H9 (cell line): ENCODE results near the gene GPATCH1. TPM values are rescaled to one million over a fixed set of nuclear protein-coding genes. Genes with fewer than 3 reads are reported as not detected.

Experiments
- DNase-seq: peaks from one replicate; pipeline ENCODE4 v3.0.0-alpha.2; 2017
- H2AFZ ChIP-seq: one replicate; pipeline ENCODE4 v1.6.1; 2013; ENCODE audit warnings: mild to moderate bottlenecking, low read length, control low read depth, moderate library complexity
- H2AK5ac ChIP-seq: 2 replicates; pipeline ENCODE4 v1.6.1; 2013; ENCODE audit warnings: low read length, control low read depth, mixed read lengths; ENCODE audit not compliant: insufficient read length
- H2BK120ac ChIP-seq: one replicate; pipeline ENCODE4 v1.6.1; 2013; ENCODE audit warnings: low read depth, mild to moderate bottlenecking, low read length, control low read depth, inconsistent platforms; ENCODE audit not compliant: poor library complexity, severe bottlenecking
- H2BK12ac ChIP-seq: 2 replicates; pipeline ENCODE4 v1.6.1; 2013; ENCODE audit warnings: low read length, control low read depth, mixed read lengths, low read depth; ENCODE audit not compliant: insufficient read length
- H2BK15ac ChIP-seq: 2 replicates; pipeline ENCODE4 v1.6.1; 2013; ENCODE audit warnings: low read depth, low read length, control low read depth
- H2BK20ac ChIP-seq: one replicate; pipeline ENCODE4 v1.6.1; 2013; ENCODE audit warnings: low read depth, mild to moderate bottlenecking, low read length, control low read depth, inconsistent platforms; ENCODE audit not compliant: poor library complexity, severe bottlenecking
- H2BK5ac ChIP-seq: 2 replicates; pipeline ENCODE4 v1.6.1; 2013; ENCODE audit warnings: low read length, control low read depth, mixed read lengths; ENCODE audit not compliant: insufficient read length
- H3K14ac ChIP-seq: 2 replicates; pipeline ENCODE4 v1.6.1; 2013; ENCODE audit warnings: low read length, control low read depth; ENCODE audit not compliant: insufficient read depth
- H3K18ac ChIP-seq: 2 replicates; pipeline ENCODE4 v1.6.1; 2013; ENCODE audit warnings: low read depth, mild to moderate bottlenecking, mixed read lengths, low read length, control low read depth; ENCODE audit not compliant: insufficient read length
- H3K23ac ChIP-seq: 2 replicates; pipeline ENCODE4 v1.6.1; 2013; ENCODE audit warnings: low read length, control low read depth, mixed read lengths, low read depth; ENCODE audit not compliant: insufficient read length
- H3K23me2 ChIP-seq: 2 replicates; pipeline ENCODE4 v1.6.1; 2013; ENCODE audit warnings: low read depth, mild to moderate bottlenecking, mixed read lengths, low read length, control low read depth; ENCODE audit not compliant: insufficient read length, poor library complexity, severe bottlenecking
- H3K27ac ChIP-seq: 2 replicates; pipeline ENCODE4 v1.5.1; 2013; ENCODE audit warnings: low read length, control low read depth, mixed read lengths, low read depth; ENCODE audit not compliant: insufficient read length
- H3K27me3 ChIP-seq: 2 replicates; pipeline ENCODE4 v1.6.1; 2013; ENCODE audit warnings: low read length, control low read depth, inconsistent platforms; ENCODE audit not compliant: insufficient read depth
- H3K4ac ChIP-seq: 2 replicates; pipeline ENCODE4 v1.6.1; 2013; ENCODE audit warnings: low read depth, mild to moderate bottlenecking, control low read depth, inconsistent platforms, low read length, moderate library complexity
- H3K4me1 ChIP-seq: 2 replicates; pipeline ENCODE4 v1.6.1; 2013; ENCODE audit warnings: low read length, control low read depth, inconsistent platforms; ENCODE audit not compliant: insufficient read depth
- H3K4me2 ChIP-seq: 2 replicates; pipeline ENCODE4 v1.6.1; 2013; ENCODE audit warnings: low read length, control low read depth, mixed read lengths; ENCODE audit not compliant: insufficient read length, insufficient read depth
- H3K56ac ChIP-seq: 2 replicates; pipeline ENCODE4 v1.6.1; 2013; ENCODE audit warnings: low read depth, mild to moderate bottlenecking, mixed read lengths, low read length, control low read depth; ENCODE audit not compliant: insufficient read length
- H3K79me1 ChIP-seq: 2 replicates; pipeline ENCODE4 v1.6.1; 2013; ENCODE audit warnings: low read depth, mild to moderate bottlenecking, moderate library complexity, low read length, control low read depth, inconsistent platforms; ENCODE audit not compliant: insufficient read depth, poor library complexity, severe bottlenecking
- H3K79me2 ChIP-seq: 2 replicates; pipeline ENCODE4 v1.6.1; 2013; ENCODE audit warnings: low read length, control low read depth, inconsistent platforms; ENCODE audit not compliant: insufficient read depth
- H3K9ac ChIP-seq: 2 replicates; pipeline ENCODE4 v1.6.1; 2013; ENCODE audit warnings: low read length, control low read depth, mixed read lengths; ENCODE audit not compliant: insufficient read length; ENCODE audit errors: extremely low read depth
- H3K9me3 ChIP-seq: one replicate; pipeline ENCODE4 v1.6.1; 2013; ENCODE audit warnings: low read depth, low read length, inconsistent platforms; ENCODE audit not compliant: control insufficient read depth
- H3T11ph ChIP-seq: one replicate; pipeline ENCODE4 v1.6.1; 2013; ENCODE audit warnings: mild to moderate bottlenecking, low read length, control low read depth, inconsistent platforms
- H4K20me1 ChIP-seq: one replicate; pipeline ENCODE4 v1.6.1; 2013; ENCODE audit not compliant: control insufficient read depth, insufficient read length, insufficient read depth
- H4K5ac ChIP-seq: 2 replicates; pipeline ENCODE4 v1.6.1; 2013; ENCODE audit warnings: low read depth, mild to moderate bottlenecking, mixed read lengths, low read length, control low read depth; ENCODE audit not compliant: insufficient read length
- H4K8ac ChIP-seq: replicated peaks from 2 replicates; pipeline ENCODE4 v1.6.1; 2013; ENCODE audit warnings: low read length, control low read depth, mixed read lengths, low read depth; ENCODE audit not compliant: insufficient read length
- H4K91ac ChIP-seq: 2 replicates; pipeline ENCODE4 v1.6.1; 2013; ENCODE audit warnings: low read depth, mild to moderate bottlenecking, moderate library complexity, mixed read lengths, low read length, control low read depth; ENCODE audit not compliant: insufficient read length
- H3K27ac Mint-ChIP-seq, 3 experiments: 2 replicates in 2 of 3; 3 replicates in 1 of 3; pipeline ENCODE4 v1.8.0; 2020 to 2021; ENCODE audit warnings: mixed read lengths in 3 of 3, mild to moderate bottlenecking in 1 of 3, moderate library complexity in 1 of 3
- H3K27me3 Mint-ChIP-seq: 2 replicates; pipeline ENCODE4 v1.8.0; 2021; ENCODE audit warnings: low read depth, mild to moderate bottlenecking, moderate library complexity, mixed read lengths
- H3K36me3 Mint-ChIP-seq, 3 experiments: 2 replicates in 2 of 3; 3 replicates in 1 of 3; pipeline ENCODE4 v1.8.0; 2020 to 2021; ENCODE audit warnings: low read depth in 3 of 3, mixed read lengths in 3 of 3; ENCODE audit not compliant: insufficient read depth in 1 of 3
- H3K4me1 Mint-ChIP-seq, 2 experiments: 2 replicates each; pipeline ENCODE4 v1.8.0; 2020; ENCODE audit warnings: mixed read lengths in 2 of 2
- H3K4me3 Mint-ChIP-seq, 2 experiments: 2 replicates in 1 of 2; 3 replicates in 1 of 2; pipeline ENCODE4 v1.8.0; 2020 to 2021; ENCODE audit warnings: mild to moderate bottlenecking in 2 of 2, mixed read lengths in 2 of 2, moderate library complexity in 1 of 2
- H3K9me3 Mint-ChIP-seq, 2 experiments: 2 replicates in 1 of 2; 3 replicates in 1 of 2; pipeline ENCODE4 v1.8.0; 2020; ENCODE audit warnings: mild to moderate bottlenecking in 2 of 2, mixed read lengths in 2 of 2, moderate library complexity in 1 of 2
- WGBS: extraction: QIAGEN DNeasy Blood & Tissue Kit; methylation state at CpG from one replicate; pipeline ENCODE4 v1.1.7; 2013; ENCODE audit warnings: missing lambda C conversion rate, low lambda C conversion rate, mixed read lengths; ENCODE audit not compliant: insufficient read length; ENCODE audit errors: extremely low coverage; 5-methylcytosine and 5-hydroxymethylcytosine counted together
- total RNA-seq: library from RNA; stranded (reverse); gene quantifications from 2 replicates; pipeline ENCODE4 v1.2.1, GENCODE V29; 2021
- TF ChIP-seq, protein P1 (sequence below): fragments of 200-600 bp; sonication (generic); conservative IDR thresholded peaks from 3 replicates; pipeline ENCODE4 v1.8.0; 2021; ENCODE audit warnings: antibody characterized with exemption, mild to moderate bottlenecking

GPATCH1 gene
- total RNA-seq, 1 experiment from 2014 or later: 11.7 TPM

- peaks cover 12 to 17% of the 10 kb centered on the region in 2 experiments for H3K4me1 Mint-ChIP-seq
- H3K18ac ChIP-seq: no peak overlapping the region
- H2BK12ac ChIP-seq: no peak overlapping the region
- H2AK5ac ChIP-seq: no peak overlapping the region
- no peak overlapping the region for H3K4me2 ChIP-seq
- no peak overlapping the region for H4K91ac ChIP-seq
- H2BK120ac ChIP-seq: no peak overlapping the region
- H3K4me1 ChIP-seq: no peaks in the 10 kb centered on the region
- H2BK5ac ChIP-seq: no peak overlapping the region
- no peak overlapping the region for H3K4me3 Mint-ChIP-seq
- no peak overlapping the region for H3K23ac ChIP-seq
- H2BK15ac ChIP-seq: no peak overlapping the region
- no peak overlapping the region for H3K4ac ChIP-seq
- no peaks in the 10 kb centered on the region for H3K9me3 ChIP-seq
- H3K36me3 Mint-ChIP-seq: peaks cover 2 to 17% (median 13%) of the 10 kb centered on the region in 3 experiments; a peak in 5 of 7 replicates
- no peak overlapping the region for H4K5ac ChIP-seq
- H2AFZ ChIP-seq: no peak overlapping the region
- no peaks in the 10 kb centered on the region for H3K79me1 ChIP-seq
- WGBS: no CpG with 5 or more reads among the region's 6 CpGs
- H3K27me3 ChIP-seq: no peaks in the 10 kb centered on the region
- TF ChIP-seq, protein P1, sequence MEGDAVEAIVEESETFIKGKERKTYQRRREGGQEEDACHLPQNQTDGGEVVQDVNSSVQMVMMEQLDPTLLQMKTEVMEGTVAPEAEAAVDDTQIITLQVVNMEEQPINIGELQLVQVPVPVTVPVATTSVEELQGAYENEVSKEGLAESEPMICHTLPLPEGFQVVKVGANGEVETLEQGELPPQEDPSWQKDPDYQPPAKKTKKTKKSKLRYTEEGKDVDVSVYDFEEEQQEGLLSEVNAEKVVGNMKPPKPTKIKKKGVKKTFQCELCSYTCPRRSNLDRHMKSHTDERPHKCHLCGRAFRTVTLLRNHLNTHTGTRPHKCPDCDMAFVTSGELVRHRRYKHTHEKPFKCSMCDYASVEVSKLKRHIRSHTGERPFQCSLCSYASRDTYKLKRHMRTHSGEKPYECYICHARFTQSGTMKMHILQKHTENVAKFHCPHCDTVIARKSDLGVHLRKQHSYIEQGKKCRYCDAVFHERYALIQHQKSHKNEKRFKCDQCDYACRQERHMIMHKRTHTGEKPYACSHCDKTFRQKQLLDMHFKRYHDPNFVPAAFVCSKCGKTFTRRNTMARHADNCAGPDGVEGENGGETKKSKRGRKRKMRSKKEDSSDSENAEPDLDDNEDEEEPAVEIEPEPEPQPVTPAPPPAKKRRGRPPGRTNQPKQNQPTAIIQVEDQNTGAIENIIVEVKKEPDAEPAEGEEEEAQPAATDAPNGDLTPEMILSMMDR: no peak
- H3K27me3 Mint-ChIP-seq: peaks cover 2% of the 10 kb centered on the region; the same call in 1 of the 2 replicates
- no peaks in the 10 kb centered on the region for H4K20me1 ChIP-seq
- H4K8ac ChIP-seq: no peak overlapping the region
- no peak overlapping the region for H2BK20ac ChIP-seq
- H3K9me3 Mint-ChIP-seq: peaks cover 17 to 23% of the 10 kb centered on the region in 2 experiments
- H3K14ac ChIP-seq: no peak overlapping the region
- no peaks in the 10 kb centered on the region for H3K79me2 ChIP-seq
- H3K56ac ChIP-seq: no peak overlapping the region
- no peak overlapping the region for H3T11ph ChIP-seq
- peaks cover 5% of the 10 kb centered on the region for H3K23me2 ChIP-seq
- no peak overlapping the region for H3K27ac Mint-ChIP-seq
- H3K27ac ChIP-seq: no peak overlapping the region
- no peak for DNase-seq
- no peak overlapping the region for H3K9ac ChIP-seq
Measured at GRCh38 chr19:33171916-33172359, 91.0 kb downstream of the GPATCH1 start.
